ENCODE results near the gene LTBP1.
A peak's percentile ranks its signal among the peaks of the same experiment; 100 is the strongest.

DNA sequence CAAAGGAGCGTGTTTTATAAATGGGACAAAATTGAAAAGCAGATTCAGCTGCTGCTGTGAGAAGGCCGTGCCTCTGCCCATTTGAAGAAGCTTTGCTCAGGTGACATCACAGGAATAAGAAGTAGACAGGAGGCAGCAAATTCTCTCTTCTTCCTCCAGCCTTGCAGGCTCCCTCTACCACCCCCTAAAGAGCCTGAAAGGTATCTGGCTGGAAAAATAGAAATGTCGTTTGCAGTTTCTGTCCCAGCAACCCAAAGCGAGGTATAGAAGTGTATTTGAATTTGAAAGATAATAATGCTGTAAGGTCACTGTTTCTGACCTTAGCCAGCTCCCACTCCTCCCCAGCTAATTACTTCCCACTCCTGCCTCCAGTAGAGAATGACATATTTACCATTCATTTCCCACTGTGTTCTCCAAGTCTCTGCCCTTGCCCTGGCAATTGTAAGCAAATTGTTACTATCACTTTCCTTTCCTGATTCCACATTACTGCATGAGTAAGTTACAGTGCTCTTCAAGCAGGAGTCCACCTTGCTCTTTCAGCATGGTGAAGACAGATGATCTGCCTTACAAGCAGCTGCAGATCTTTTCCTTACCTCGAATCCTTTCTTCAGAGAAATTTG, 472.9 kb downstream of the LTBP1 start:
- TF ChIP-seq TCF7L2 (IDR thresholded peaks at IDR 0.05; ENCODE audit: low read depth, low read length) (no peak), POLR2AphosphoS5 (IDR thresholded peaks at IDR 0.05; ENCODE audit: low read depth, low read length) (no peak)
- TF ChIP-seq, protein P1, sequence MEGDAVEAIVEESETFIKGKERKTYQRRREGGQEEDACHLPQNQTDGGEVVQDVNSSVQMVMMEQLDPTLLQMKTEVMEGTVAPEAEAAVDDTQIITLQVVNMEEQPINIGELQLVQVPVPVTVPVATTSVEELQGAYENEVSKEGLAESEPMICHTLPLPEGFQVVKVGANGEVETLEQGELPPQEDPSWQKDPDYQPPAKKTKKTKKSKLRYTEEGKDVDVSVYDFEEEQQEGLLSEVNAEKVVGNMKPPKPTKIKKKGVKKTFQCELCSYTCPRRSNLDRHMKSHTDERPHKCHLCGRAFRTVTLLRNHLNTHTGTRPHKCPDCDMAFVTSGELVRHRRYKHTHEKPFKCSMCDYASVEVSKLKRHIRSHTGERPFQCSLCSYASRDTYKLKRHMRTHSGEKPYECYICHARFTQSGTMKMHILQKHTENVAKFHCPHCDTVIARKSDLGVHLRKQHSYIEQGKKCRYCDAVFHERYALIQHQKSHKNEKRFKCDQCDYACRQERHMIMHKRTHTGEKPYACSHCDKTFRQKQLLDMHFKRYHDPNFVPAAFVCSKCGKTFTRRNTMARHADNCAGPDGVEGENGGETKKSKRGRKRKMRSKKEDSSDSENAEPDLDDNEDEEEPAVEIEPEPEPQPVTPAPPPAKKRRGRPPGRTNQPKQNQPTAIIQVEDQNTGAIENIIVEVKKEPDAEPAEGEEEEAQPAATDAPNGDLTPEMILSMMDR (IDR thresholded peaks at IDR 0.05), result 0 out of 2 replicates have a peak, but pooled peaks have one; percentile 12
- TF ChIP-seq, protein P2, sequence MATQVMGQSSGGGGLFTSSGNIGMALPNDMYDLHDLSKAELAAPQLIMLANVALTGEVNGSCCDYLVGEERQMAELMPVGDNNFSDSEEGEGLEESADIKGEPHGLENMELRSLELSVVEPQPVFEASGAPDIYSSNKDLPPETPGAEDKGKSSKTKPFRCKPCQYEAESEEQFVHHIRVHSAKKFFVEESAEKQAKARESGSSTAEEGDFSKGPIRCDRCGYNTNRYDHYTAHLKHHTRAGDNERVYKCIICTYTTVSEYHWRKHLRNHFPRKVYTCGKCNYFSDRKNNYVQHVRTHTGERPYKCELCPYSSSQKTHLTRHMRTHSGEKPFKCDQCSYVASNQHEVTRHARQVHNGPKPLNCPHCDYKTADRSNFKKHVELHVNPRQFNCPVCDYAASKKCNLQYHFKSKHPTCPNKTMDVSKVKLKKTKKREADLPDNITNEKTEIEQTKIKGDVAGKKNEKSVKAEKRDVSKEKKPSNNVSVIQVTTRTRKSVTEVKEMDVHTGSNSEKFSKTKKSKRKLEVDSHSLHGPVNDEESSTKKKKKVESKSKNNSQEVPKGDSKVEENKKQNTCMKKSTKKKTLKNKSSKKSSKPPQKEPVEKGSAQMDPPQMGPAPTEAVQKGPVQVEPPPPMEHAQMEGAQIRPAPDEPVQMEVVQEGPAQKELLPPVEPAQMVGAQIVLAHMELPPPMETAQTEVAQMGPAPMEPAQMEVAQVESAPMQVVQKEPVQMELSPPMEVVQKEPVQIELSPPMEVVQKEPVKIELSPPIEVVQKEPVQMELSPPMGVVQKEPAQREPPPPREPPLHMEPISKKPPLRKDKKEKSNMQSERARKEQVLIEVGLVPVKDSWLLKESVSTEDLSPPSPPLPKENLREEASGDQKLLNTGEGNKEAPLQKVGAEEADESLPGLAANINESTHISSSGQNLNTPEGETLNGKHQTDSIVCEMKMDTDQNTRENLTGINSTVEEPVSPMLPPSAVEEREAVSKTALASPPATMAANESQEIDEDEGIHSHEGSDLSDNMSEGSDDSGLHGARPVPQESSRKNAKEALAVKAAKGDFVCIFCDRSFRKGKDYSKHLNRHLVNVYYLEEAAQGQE (IDR thresholded peaks at IDR 0.05; ENCODE audit: insufficient read depth in 1 of 2, low read depth in 2 of 2, low read length in 1 of 2), result no peak

All from Panc1 (cell line).